HUES48 (cell line): ENCODE measurements around the gene B3GALT2.

Experiments
- H3K27ac ChIP-seq: one replicate; pipeline ENCODE4 v1.7.0; 2013; ENCODE audit warnings: low read depth, low read length, inconsistent platforms
- H3K27me3 ChIP-seq: 2 replicates; pipeline ENCODE4 v1.6.1; 2013; ENCODE audit warnings: mild to moderate bottlenecking, low read length; ENCODE audit not compliant: control insufficient read depth, insufficient read depth
- H3K36me3 ChIP-seq: 2 replicates; pipeline ENCODE4 v1.6.1; 2013; ENCODE audit warnings: low read length; ENCODE audit not compliant: control insufficient read depth, insufficient read depth
- H3K4me1 ChIP-seq: 2 replicates; pipeline ENCODE4 v1.6.1; 2013; ENCODE audit warnings: mild to moderate bottlenecking, low read length; ENCODE audit not compliant: control insufficient read depth, insufficient read depth
- H3K4me3 ChIP-seq: 2 replicates; pipeline ENCODE4 v1.5.1; 2013; ENCODE audit warnings: mild to moderate bottlenecking, low read depth, low read length
- H3K9ac ChIP-seq: 2 replicates; pipeline ENCODE4 v1.6.1; 2013; ENCODE audit warnings: mild to moderate bottlenecking, low read depth, low read length, moderate library complexity
- H3K9me3 ChIP-seq: 2 replicates; pipeline ENCODE4 v1.6.1; 2013; ENCODE audit warnings: low read length; ENCODE audit not compliant: control insufficient read depth, insufficient read depth

The B3GALT2 gene

GRCh38 chr1:193181985-193182384 is 4.4 kb downstream of the B3GALT2 start:
- Histone ChIP-seq H3K4me1 (peaks cover 22% of the 10 kb centered on the region), H3K4me3 (no peak overlapping the region), H3K9me3 (no peaks in the 10 kb centered on the region)

GRCh38 chr1:193181536-193181935 is 4.9 kb downstream of the B3GALT2 start:
- Histone ChIP-seq H3K4me1 (peaks cover 18% of the 10 kb centered on the region), H3K4me3 (no peak overlapping the region), H3K9me3 (no peaks in the 10 kb centered on the region), H3K36me3 (no peaks in the 10 kb centered on the region), H3K9ac (no peak overlapping the region), H3K27ac (no peak overlapping the region), H3K27me3 (no peaks in the 10 kb centered on the region)

More at GRCh38 chr1:193181985-193182384, 4.4 kb downstream of the B3GALT2 start:
- Histone ChIP-seq H3K27ac (no peak overlapping the region), H3K9ac (no peak overlapping the region), H3K27me3 (no peaks in the 10 kb centered on the region), H3K36me3 (no peaks in the 10 kb centered on the region)

GRCh38 chr1:193179094-193179493 is 7.3 kb downstream of the B3GALT2 start:
- Histone ChIP-seq H3K9me3 (no peaks in the 10 kb centered on the region), H3K36me3 (no peaks in the 10 kb centered on the region), H3K9ac (no peak overlapping the region), H3K4me3 (no peak overlapping the region), H3K27ac (no peak overlapping the region), H3K4me1 (no peaks in the 10 kb centered on the region), H3K27me3 (no peaks in the 10 kb centered on the region)

- H3K36me3 ChIP-seq, result no peaks in the 10 kb centered on the region
- H3K4me3 ChIP-seq, result no peak overlapping the region
- no peak overlapping the region for H3K27ac ChIP-seq
- H3K9ac ChIP-seq, result no peak overlapping the region
- H3K27me3 ChIP-seq, result no peaks in the 10 kb centered on the region
- no peaks in the 10 kb centered on the region for H3K9me3 ChIP-seq
- 0 out of 2 replicates have a peak, but pooled peaks cover 3% of the 10 kb centered on the region for H3K4me1 ChIP-seq
Measured at GRCh38 chr1:193176788-193177187, 9.6 kb downstream of the B3GALT2 start.

- Histone ChIP-seq H3K27me3 (no peaks in the 10 kb centered on the region), H3K9me3 (no peaks in the 10 kb centered on the region), H3K9ac (no peak overlapping the region), H3K4me1 (0 out of 2 replicates have a peak, but pooled peaks cover 3% of the 10 kb centered on the region), H3K27ac (no peak overlapping the region), H3K4me3 (no peak overlapping the region), H3K36me3 (no peaks in the 10 kb centered on the region)
Measured at GRCh38 chr1:193176113-193176512, 10.3 kb downstream of the B3GALT2 start.

GRCh38 chr1:193157360-193157759 is 29.1 kb downstream of the B3GALT2 start:
- Histone ChIP-seq H3K4me1 (no peaks in the 10 kb centered on the region), H3K9ac (no peak overlapping the region), H3K27ac (no peak overlapping the region), H3K9me3 (no peaks in the 10 kb centered on the region), H3K27me3 (no peaks in the 10 kb centered on the region), H3K4me3 (no peak overlapping the region), H3K36me3 (peaks cover 43% of the 10 kb centered on the region)

- peaks cover 49% of the 10 kb centered on the region for H3K36me3 ChIP-seq
- no peak overlapping the region for H3K9ac ChIP-seq
- H3K27ac ChIP-seq, result no peak overlapping the region
- no peaks in the 10 kb centered on the region for H3K9me3 ChIP-seq
- no peak overlapping the region for H3K4me3 ChIP-seq
- H3K4me1 ChIP-seq, result no peaks in the 10 kb centered on the region
- H3K27me3 ChIP-seq, result no peaks in the 10 kb centered on the region
Measured at GRCh38 chr1:193156822-193157142, 29.6 kb downstream of the B3GALT2 start.

- H3K9me3 ChIP-seq, result no peaks in the 10 kb centered on the region
- H3K9ac ChIP-seq, result no peak overlapping the region
- peaks cover 54% of the 10 kb centered on the region for H3K36me3 ChIP-seq
- no peak overlapping the region for H3K27ac ChIP-seq
- H3K4me3 ChIP-seq, result no peak overlapping the region
- H3K27me3 ChIP-seq, result no peaks in the 10 kb centered on the region
- H3K4me1 ChIP-seq, result no peaks in the 10 kb centered on the region
Measured at GRCh38 chr1:193156117-193156821, 30.1 kb downstream of the B3GALT2 start.

GRCh38 chr1:193144999-193145398 is 41.4 kb downstream of the B3GALT2 start:
- Histone ChIP-seq H3K36me3 (peaks cover 88% of the 10 kb centered on the region), H3K9ac (no peak overlapping the region), H3K9me3 (no peaks in the 10 kb centered on the region), H3K27me3 (no peaks in the 10 kb centered on the region), H3K4me3 (no peak overlapping the region), H3K27ac (no peak overlapping the region), H3K4me1 (peaks cover 8% of the 10 kb centered on the region)

GRCh38 chr1:193144361-193144938 is 42.0 kb downstream of the B3GALT2 start:
- H3K36me3 ChIP-seq, result peaks cover 88% of the 10 kb centered on the region
- H3K9ac ChIP-seq, result no peak overlapping the region
- H3K4me3 ChIP-seq, result no peak overlapping the region
- no peaks in the 10 kb centered on the region for H3K9me3 ChIP-seq
- H3K27me3 ChIP-seq, result no peaks in the 10 kb centered on the region
- H3K4me1 ChIP-seq, result peaks cover 10% of the 10 kb centered on the region
- H3K27ac ChIP-seq, result no peak overlapping the region

GRCh38 chr1:193143285-193143684 is 43.1 kb downstream of the B3GALT2 start:
- peaks cover 10% of the 10 kb centered on the region for H3K4me1 ChIP-seq
- H3K27ac ChIP-seq, result no peak overlapping the region
- no peak overlapping the region for H3K4me3 ChIP-seq
- peaks cover 82% of the 10 kb centered on the region for H3K36me3 ChIP-seq
- no peaks in the 10 kb centered on the region for H3K27me3 ChIP-seq
- H3K9ac ChIP-seq, result no peak overlapping the region
- H3K9me3 ChIP-seq, result no peaks in the 10 kb centered on the region
